Right lobe of liver (tissue), 4 donors: Measurements from ENCODE around the gene DPP10.

Source experiments
- POLR2A ChIP-seq: fragments of 450-650 bp; IDR thresholded peaks from one replicate; pipeline ENCODE4 v1.6.1; 2017; ENCODE audit warnings: antibody characterized with exemption, mild to moderate bottlenecking
- TF ChIP-seq, protein P1 (sequence below), 4 donors: fragments of 200-600 bp in 3 of 4; fragments of 450-650 bp in 1 of 4; IDR thresholded peaks; one replicate each; pipeline versions ENCODE4 v1.5.1 to v1.8.0; 2016 to 2022; ENCODE audit warnings: antibody characterized with exemption in 4 of 4, mild to moderate bottlenecking in 2 of 4
- donor health status: DM: no; HTN: no; CAD: no.
- donor health status: DM: no; HTN: no; CAD: no.
- donor health status: DM: no; HTN: yes; CAD: no.

DNA sequence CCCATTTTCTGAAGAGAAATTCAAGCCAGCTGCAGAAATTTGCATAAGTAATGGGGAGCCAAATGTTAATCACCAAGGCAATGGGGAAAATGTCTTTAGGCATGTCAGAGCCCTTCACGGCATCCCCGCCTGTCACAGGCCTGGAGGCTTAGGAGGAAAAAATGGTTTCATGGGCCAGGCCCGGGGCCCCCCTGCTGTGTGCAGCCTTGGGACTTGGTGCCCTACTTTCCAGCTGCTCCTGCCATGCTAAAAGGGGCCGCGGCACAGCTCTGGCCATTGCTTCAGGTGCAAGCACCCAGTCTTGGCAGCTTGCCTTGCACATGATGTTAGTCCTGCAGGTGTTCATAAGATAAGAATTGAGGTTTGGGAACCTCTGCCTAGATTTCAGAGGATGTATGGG, 1235.7 kb downstream of the DPP10 start:
- TF ChIP-seq, protein P1, sequence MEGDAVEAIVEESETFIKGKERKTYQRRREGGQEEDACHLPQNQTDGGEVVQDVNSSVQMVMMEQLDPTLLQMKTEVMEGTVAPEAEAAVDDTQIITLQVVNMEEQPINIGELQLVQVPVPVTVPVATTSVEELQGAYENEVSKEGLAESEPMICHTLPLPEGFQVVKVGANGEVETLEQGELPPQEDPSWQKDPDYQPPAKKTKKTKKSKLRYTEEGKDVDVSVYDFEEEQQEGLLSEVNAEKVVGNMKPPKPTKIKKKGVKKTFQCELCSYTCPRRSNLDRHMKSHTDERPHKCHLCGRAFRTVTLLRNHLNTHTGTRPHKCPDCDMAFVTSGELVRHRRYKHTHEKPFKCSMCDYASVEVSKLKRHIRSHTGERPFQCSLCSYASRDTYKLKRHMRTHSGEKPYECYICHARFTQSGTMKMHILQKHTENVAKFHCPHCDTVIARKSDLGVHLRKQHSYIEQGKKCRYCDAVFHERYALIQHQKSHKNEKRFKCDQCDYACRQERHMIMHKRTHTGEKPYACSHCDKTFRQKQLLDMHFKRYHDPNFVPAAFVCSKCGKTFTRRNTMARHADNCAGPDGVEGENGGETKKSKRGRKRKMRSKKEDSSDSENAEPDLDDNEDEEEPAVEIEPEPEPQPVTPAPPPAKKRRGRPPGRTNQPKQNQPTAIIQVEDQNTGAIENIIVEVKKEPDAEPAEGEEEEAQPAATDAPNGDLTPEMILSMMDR (IDR thresholded peaks at IDR 0.05): no peak
- TF ChIP-seq POLR2A: no peak
